Astrocyte (in vitro differentiated cells and primary cell): Measurements from ENCODE around the gene GPATCH11. TPM values are rescaled to one million over a fixed set of nuclear protein-coding genes. Genes with fewer than 3 reads are reported as not detected.

ENCODE experiments used
- DNase-seq: peaks from one replicate; pipeline ENCODE4 v3.0.0-alpha.2; 2010; ENCODE audit warnings: low read depth
- FAIRE-seq: peaks from 2 replicates; lab custom pipeline; 2011; peaks lifted over from hg19 to GRCh38; lab: Jason Lieb, UNC
- H2AFZ ChIP-seq: 2 replicates; pipeline ENCODE4 v1.6.0; 2012; ENCODE audit warnings: low read depth, low read length, inconsistent platforms
- H3K27ac ChIP-seq: 2 replicates; pipeline ENCODE4 v1.5.1; 2011; ENCODE audit warnings: low read depth, low read length, inconsistent platforms
- H3K27me3 ChIP-seq: 2 replicates; pipeline ENCODE4 v1.6.0; 2011; ENCODE audit warnings: low read length, inconsistent platforms; ENCODE audit not compliant: insufficient read depth
- H3K36me3 ChIP-seq: 2 replicates; pipeline ENCODE4 v1.5.1; 2011; ENCODE audit warnings: low read length, inconsistent platforms; ENCODE audit not compliant: insufficient read depth
- H3K4me1 ChIP-seq: 2 replicates; pipeline ENCODE4 v1.5.1; 2011; ENCODE audit warnings: low read length, inconsistent platforms; ENCODE audit not compliant: insufficient read depth
- H3K4me2 ChIP-seq: 2 replicates; pipeline ENCODE4 v1.6.0; 2012; ENCODE audit warnings: low read length, inconsistent platforms
- H3K4me3 ChIP-seq: 2 replicates; pipeline ENCODE4 v1.5.1; 2011; ENCODE audit warnings: low read depth, mild to moderate bottlenecking, low read length, inconsistent platforms; ENCODE audit not compliant: insufficient read depth
- H3K79me2 ChIP-seq: 2 replicates; pipeline ENCODE4 v1.6.0; 2012; ENCODE audit warnings: mild to moderate bottlenecking, low read length, inconsistent platforms; ENCODE audit not compliant: insufficient read depth
- H3K9ac ChIP-seq: 2 replicates; pipeline ENCODE4 v1.6.0; 2012; ENCODE audit warnings: mild to moderate bottlenecking, low read length, inconsistent platforms
- H3K9me3 ChIP-seq: 2 replicates; pipeline ENCODE4 v1.5.1; 2012; ENCODE audit warnings: low read depth, mild to moderate bottlenecking, low read length, inconsistent platforms; ENCODE audit not compliant: insufficient read depth
- H4K20me1 ChIP-seq: 2 replicates; pipeline ENCODE4 v1.6.0; 2012; ENCODE audit warnings: low read length, inconsistent platforms; ENCODE audit not compliant: insufficient read depth
- H3K27ac Mint-ChIP-seq: one replicate; pipeline ENCODE4 v1.8.0; 2021; ENCODE audit warnings: mild to moderate bottlenecking, mixed read lengths; ENCODE audit not compliant: unreplicated experiment
- H3K27me3 Mint-ChIP-seq: one replicate; pipeline ENCODE4 v1.8.0; 2021; ENCODE audit warnings: low read depth, mixed read lengths; ENCODE audit not compliant: unreplicated experiment
- H3K36me3 Mint-ChIP-seq: one replicate; pipeline ENCODE4 v1.8.0; 2021; ENCODE audit warnings: low read depth, mixed read lengths; ENCODE audit not compliant: unreplicated experiment
- H3K4me1 Mint-ChIP-seq: one replicate; pipeline ENCODE4 v1.8.0; 2021; ENCODE audit warnings: low read depth, mixed read lengths; ENCODE audit not compliant: unreplicated experiment
- H3K4me3 Mint-ChIP-seq: one replicate; pipeline ENCODE4 v1.8.0; 2021; ENCODE audit warnings: mild to moderate bottlenecking, moderate library complexity, mixed read lengths; ENCODE audit not compliant: unreplicated experiment
- H3K9me3 Mint-ChIP-seq: one replicate; pipeline ENCODE4 v1.8.0; 2021; ENCODE audit warnings: mild to moderate bottlenecking, mixed read lengths; ENCODE audit not compliant: unreplicated experiment
- CTCF ChIP-seq: IDR thresholded peaks from 2 replicates; pipeline ENCODE4 v1.5.1; 2011; ENCODE audit warnings: low read depth, mild to moderate bottlenecking, inconsistent platforms, low read length, moderate library complexity; ENCODE audit not compliant: insufficient read depth
- EZH2 ChIP-seq: IDR thresholded peaks from 2 replicates; pipeline ENCODE4 v1.6.1; 2012; ENCODE audit warnings: mild to moderate bottlenecking, low read length, inconsistent platforms; ENCODE audit not compliant: insufficient read depth
- total RNA-seq: library from RNA; stranded (reverse); gene quantifications from 2 replicates; pipeline ENCODE4 v1.2.1, GENCODE V29; 2021

GPATCH11 gene
- total RNA-seq, 1 donor from 2014 or later = 5.7 TPM

GRCh38 chr2:37085731-37086147, 1.4 kb downstream of the GPATCH11 start:
- H3K4me1 ChIP-seq = peaks cover 19% of the 10 kb centered on the region
- no peak overlapping the region for H2AFZ ChIP-seq

GRCh38 chr2:37090019-37090477, 5.7 kb downstream of the GPATCH11 start:
- H3K27me3 ChIP-seq = no peaks in the 10 kb centered on the region
- H3K9me3 ChIP-seq = no peaks in the 10 kb centered on the region
- no peak overlapping the region for H3K4me2 ChIP-seq
- Mint-ChIP-seq H3K4me1 (peaks cover 3% of the 10 kb centered on the region), H3K27me3 (no peaks in the 10 kb centered on the region), H3K36me3 (peaks cover 3% of the 10 kb centered on the region), H3K4me3 (no peak overlapping the region), H3K27ac (no peak overlapping the region), H3K9me3 (no peaks in the 10 kb centered on the region)
- H3K79me2 ChIP-seq = peaks cover 10% of the 10 kb centered on the region
- H4K20me1 ChIP-seq = no peaks in the 10 kb centered on the region
- peaks cover 7% of the 10 kb centered on the region for H3K4me1 ChIP-seq
- no peak overlapping the region for H3K4me3 ChIP-seq
- TF ChIP-seq CTCF (no peak), EZH2 (no peak)
- H2AFZ ChIP-seq = no peak overlapping the region
- H3K27ac ChIP-seq = no peak overlapping the region
- DNase-seq (no peak), FAIRE-seq (no peak)
- H3K36me3 ChIP-seq = peaks cover 32% of the 10 kb centered on the region
- H3K9ac ChIP-seq = no peak overlapping the region

More at GRCh38 chr2:37085731-37086147, 1.4 kb downstream of the GPATCH11 start:
- H4K20me1 ChIP-seq = no peaks in the 10 kb centered on the region
- H3K9me3 ChIP-seq = no peaks in the 10 kb centered on the region
- peaks cover 3% of the 10 kb centered on the region for H3K4me1 Mint-ChIP-seq
- H3K27me3 ChIP-seq = no peaks in the 10 kb centered on the region
- FAIRE-seq = peak; percentile 41
- DNase-seq = peak; percentile 77
- H3K4me2 ChIP-seq = peak overlapping the region; percentile 90
- peak overlapping the region; percentile 4 for H3K4me3 Mint-ChIP-seq
- no peaks in the 10 kb centered on the region for H3K27me3 Mint-ChIP-seq
- peaks cover 10% of the 10 kb centered on the region for H3K36me3 ChIP-seq
- TF ChIP-seq CTCF (no peak), EZH2 (no peak)
- H3K9ac ChIP-seq = peak overlapping the region; percentile 3
- H3K79me2 ChIP-seq = peaks cover 47% of the 10 kb centered on the region
- no peak overlapping the region for H3K27ac Mint-ChIP-seq
- no peaks in the 10 kb centered on the region for H3K9me3 Mint-ChIP-seq
- peak overlapping the region; percentile 35 for H3K27ac ChIP-seq
- H3K4me3 ChIP-seq = peak overlapping the region; percentile 99
- H3K36me3 Mint-ChIP-seq = peaks cover 2% of the 10 kb centered on the region

GRCh38 chr2:37091873-37092272, 7.6 kb downstream of the GPATCH11 start:
- Histone ChIP-seq H3K9me3 (no peaks in the 10 kb centered on the region), H3K79me2 (peaks cover 8% of the 10 kb centered on the region), H4K20me1 (no peaks in the 10 kb centered on the region), H3K4me3 (no peak overlapping the region), H3K9ac (no peak overlapping the region), H3K36me3 (peaks cover 35% of the 10 kb centered on the region), H3K27me3 (no peaks in the 10 kb centered on the region), H2AFZ (no peak overlapping the region), H3K4me1 (no peaks in the 10 kb centered on the region), H3K27ac (no peak overlapping the region), H3K4me2 (no peak overlapping the region)
- no peaks in the 10 kb centered on the region for H3K27me3 Mint-ChIP-seq
- no peak overlapping the region for H3K27ac Mint-ChIP-seq
- FAIRE-seq = no peak
- H3K9me3 Mint-ChIP-seq = no peaks in the 10 kb centered on the region
- no peak for TF ChIP-seq EZH2
- no peak for TF ChIP-seq CTCF
- peaks cover 7% of the 10 kb centered on the region for H3K36me3 Mint-ChIP-seq
- DNase-seq = no peak
- H3K4me3 Mint-ChIP-seq = no peak overlapping the region
- no peaks in the 10 kb centered on the region for H3K4me1 Mint-ChIP-seq
